Measurements from ENCODE around the gene UBQLN4.

The UBQLN4 gene

DNA sequence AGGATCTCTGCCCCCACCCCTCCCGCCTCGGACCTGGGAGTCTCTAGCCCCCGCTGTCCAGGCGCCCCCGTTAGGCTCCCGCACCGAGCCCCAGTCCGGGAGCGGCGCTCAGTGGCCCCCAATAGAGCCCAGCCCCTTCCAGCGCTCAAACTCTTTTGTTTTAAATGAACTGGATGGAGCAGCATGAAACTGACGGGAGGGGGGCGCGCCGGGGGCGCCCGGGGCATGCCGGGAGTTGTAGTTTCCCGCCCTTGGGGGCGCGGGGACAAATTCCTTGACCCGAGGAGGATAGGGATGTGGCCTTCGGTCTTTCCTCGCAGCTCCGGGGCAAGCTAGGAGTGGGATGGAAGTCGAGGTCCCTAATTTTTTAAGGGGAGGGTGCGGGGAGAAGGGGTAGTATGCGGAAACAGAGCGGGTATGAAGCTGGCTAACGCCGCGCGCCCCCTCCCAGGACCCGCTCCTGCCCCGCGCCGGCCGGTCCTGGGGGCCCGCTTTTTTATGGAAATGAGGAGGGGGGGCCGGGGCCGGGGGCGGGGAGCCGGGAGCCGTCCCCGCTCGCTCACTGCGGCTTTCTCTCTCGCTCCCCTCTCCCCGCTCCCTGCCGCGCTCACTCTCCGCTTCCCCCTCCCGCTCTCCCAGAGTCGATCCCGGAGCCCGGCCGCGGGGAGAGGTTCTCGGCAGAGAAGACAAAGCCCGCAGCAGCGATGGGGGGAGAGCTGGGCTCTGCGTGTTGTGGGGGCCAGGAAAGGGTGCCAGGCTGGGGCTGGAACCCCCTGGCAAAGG is 28.9 kb upstream of the UBQLN4 start, which contains the start of gene MEX3A:
TSS of gene MEX3A (minus strand) at position 157 of the 783 bp plus-strand sequence. CDS start 467 bp downstream, outside the sequence.
- Histone ChIP-seq H3K27me3 (replicated peaks; ENCODE audit: control insufficient read depth, insufficient read depth, low read length) (peaks cover 1% of the 10 kb centered on the region; the same call in 1 of the 2 replicates), H3K36me3 (ENCODE audit: control insufficient read depth, insufficient read depth, low read length) (no peaks in the 10 kb centered on the region), H3K4me3 (replicated peaks; ENCODE audit: low read depth, low read length) (peak within 1 kb of the TSS; percentile 76)
- TF ChIP-seq, protein P1, sequence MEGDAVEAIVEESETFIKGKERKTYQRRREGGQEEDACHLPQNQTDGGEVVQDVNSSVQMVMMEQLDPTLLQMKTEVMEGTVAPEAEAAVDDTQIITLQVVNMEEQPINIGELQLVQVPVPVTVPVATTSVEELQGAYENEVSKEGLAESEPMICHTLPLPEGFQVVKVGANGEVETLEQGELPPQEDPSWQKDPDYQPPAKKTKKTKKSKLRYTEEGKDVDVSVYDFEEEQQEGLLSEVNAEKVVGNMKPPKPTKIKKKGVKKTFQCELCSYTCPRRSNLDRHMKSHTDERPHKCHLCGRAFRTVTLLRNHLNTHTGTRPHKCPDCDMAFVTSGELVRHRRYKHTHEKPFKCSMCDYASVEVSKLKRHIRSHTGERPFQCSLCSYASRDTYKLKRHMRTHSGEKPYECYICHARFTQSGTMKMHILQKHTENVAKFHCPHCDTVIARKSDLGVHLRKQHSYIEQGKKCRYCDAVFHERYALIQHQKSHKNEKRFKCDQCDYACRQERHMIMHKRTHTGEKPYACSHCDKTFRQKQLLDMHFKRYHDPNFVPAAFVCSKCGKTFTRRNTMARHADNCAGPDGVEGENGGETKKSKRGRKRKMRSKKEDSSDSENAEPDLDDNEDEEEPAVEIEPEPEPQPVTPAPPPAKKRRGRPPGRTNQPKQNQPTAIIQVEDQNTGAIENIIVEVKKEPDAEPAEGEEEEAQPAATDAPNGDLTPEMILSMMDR (IDR thresholded peaks at IDR 0.05; ENCODE audit: insufficient read depth, low read length, poor library complexity, severe bottlenecking): no peak
- DNase-seq (ENCODE audit: extremely low read depth, insufficient read length): peak; percentile 79

DNA sequence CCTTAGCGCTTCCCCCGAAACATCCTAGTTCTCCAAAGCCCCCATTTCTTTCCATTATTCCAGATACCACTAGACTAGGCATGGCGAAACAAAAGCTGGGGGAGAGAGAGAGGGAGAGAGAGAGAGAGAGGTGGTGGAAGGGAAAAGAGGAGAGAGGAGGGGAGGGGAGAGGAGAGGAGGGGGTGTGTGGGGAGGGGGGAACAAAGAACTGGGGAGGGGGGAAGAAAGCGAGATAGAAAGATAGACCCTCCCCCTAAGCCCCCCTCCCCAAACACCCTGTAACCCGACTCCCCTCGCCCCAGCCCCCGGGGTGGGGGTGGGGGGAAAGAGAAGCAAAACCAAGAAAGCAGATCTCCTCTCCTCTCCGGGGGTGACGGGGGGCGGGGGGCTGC is 28.3 kb upstream of the UBQLN4 start:
- Histone ChIP-seq H3K36me3 (ENCODE audit: control insufficient read depth, insufficient read depth, low read length) (no peaks in the 10 kb centered on the region), H3K27me3 (replicated peaks; ENCODE audit: control insufficient read depth, insufficient read depth, low read length) (peaks cover 1% of the 10 kb centered on the region; the same call in 1 of the 2 replicates), H3K4me3 (replicated peaks; ENCODE audit: low read depth, low read length) (peak overlapping the region; percentile 76)
- TF ChIP-seq, protein P1 (IDR thresholded peaks at IDR 0.05; ENCODE audit: insufficient read depth, low read length, poor library complexity, severe bottlenecking): no peak
- no peak for DNase-seq (ENCODE audit: extremely low read depth, insufficient read length)

DNA sequence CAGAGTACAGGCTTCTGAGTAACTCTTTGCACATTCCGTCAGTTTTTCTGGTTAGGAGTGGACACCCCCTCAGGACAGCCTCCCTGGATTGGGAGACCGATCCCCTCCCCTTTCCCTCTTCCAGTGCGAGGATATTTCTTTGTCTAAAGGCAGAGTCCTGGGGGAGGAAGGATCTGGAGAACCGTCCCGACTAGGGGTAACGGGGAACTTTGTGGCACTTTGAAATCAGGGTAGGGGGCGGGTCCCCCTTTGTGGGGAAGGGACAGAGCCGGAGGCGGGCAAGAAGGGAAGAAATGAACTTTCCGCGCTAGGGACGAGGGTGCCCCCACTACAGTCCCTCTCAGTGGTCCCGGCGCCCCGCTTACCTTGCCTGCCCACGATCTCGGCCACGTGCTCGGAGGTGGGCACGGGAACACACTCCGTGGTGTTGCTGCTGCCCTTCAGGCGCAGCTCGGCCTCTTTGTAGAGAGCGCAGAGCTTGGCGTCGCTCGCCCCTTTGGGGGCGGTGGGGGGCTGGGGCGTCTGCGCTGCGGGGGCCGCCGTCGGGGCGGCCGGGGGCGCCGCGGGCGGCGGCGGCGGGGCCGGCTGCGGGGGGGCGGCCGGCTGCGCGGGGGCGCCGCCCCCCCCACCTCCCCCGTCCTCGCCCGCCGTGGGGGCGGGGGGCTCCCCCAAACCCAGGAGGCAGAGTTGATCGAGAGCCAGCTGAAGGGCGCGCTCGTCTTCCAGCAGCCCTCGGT is 27.8 kb upstream of the UBQLN4 start:
- peaks cover 1% of the 10 kb centered on the region; the same call in 1 of the 2 replicates for H3K27me3 ChIP-seq (replicated peaks; ENCODE audit: control insufficient read depth, insufficient read depth, low read length)
- no peaks in the 10 kb centered on the region for H3K36me3 ChIP-seq (ENCODE audit: control insufficient read depth, insufficient read depth, low read length)
- TF ChIP-seq, protein P1 (IDR thresholded peaks at IDR 0.05; ENCODE audit: insufficient read depth, low read length, poor library complexity, severe bottlenecking): no peak
- no peak for DNase-seq (ENCODE audit: extremely low read depth, insufficient read length)
- peak overlapping the region; percentile 76 for H3K4me3 ChIP-seq (replicated peaks; ENCODE audit: low read depth, low read length)

DNA sequence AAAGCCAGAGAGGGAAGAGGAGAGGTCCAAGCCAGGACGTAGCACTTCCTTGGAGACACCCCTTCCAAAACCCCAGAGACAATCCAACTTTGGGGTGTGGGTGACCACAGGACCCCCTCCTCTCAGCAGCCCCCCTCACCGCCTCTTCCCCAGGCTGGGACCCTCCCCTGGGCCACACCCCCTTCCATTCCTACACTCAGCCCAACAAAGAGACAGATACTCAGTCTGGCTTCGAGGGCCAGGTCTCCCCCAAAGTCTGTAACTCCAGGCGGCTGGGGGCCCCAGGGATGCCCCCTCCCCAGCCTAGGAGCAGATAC is 27.2 kb upstream of the UBQLN4 start:
- TF ChIP-seq, protein P1 (IDR thresholded peaks at IDR 0.05; ENCODE audit: insufficient read depth, low read length, poor library complexity, severe bottlenecking): no peak
- Histone ChIP-seq H3K4me3 (replicated peaks; ENCODE audit: low read depth, low read length) (no peak overlapping the region), H3K36me3 (ENCODE audit: control insufficient read depth, insufficient read depth, low read length) (no peaks in the 10 kb centered on the region), H3K27me3 (replicated peaks; ENCODE audit: control insufficient read depth, insufficient read depth, low read length) (peaks cover 1% of the 10 kb centered on the region; the same call in 1 of the 2 replicates)
- no peak for DNase-seq (ENCODE audit: extremely low read depth, insufficient read length)

DNA sequence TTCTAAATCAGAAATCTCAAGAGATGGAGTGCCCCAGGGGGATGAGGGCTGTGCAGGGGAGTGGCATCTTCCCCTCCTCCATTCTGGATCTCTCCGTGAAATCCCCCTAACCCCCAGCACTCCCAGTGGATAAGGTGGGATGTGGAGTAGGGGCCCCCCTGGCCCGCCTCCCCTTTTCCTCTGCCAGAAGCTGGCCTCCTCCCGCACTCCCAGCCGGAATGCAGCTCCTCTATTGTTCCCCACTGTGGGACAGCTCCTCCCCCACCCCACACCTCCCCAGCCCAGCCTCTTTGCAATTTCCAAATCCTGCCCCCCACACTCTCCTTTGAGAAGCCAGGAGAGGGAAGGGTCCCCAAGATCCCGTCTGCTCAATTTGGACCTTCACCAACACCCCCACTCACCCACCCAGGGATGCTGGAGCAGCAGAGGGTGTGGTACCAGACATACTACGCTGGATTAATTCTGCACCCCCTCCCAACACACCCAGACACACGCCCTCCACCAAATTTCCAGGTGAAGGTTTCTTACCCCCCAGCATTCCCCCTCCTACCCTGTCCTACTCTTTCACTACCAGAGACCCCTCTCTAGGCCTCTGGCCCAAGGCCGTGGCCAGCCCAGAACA is 26.8 kb upstream of the UBQLN4 start:
- no peak for DNase-seq (ENCODE audit: extremely low read depth, insufficient read length)
- H3K4me3 ChIP-seq (replicated peaks; ENCODE audit: low read depth, low read length): no peak overlapping the region
- no peaks in the 10 kb centered on the region for H3K36me3 ChIP-seq (ENCODE audit: control insufficient read depth, insufficient read depth, low read length)
- peaks cover 1% of the 10 kb centered on the region; the same call in 1 of the 2 replicates for H3K27me3 ChIP-seq (replicated peaks; ENCODE audit: control insufficient read depth, insufficient read depth, low read length)
- TF ChIP-seq, protein P1 (IDR thresholded peaks at IDR 0.05; ENCODE audit: insufficient read depth, low read length, poor library complexity, severe bottlenecking): no peak

Data from GM06990 (cell line).